HCT116 (cell line): ENCODE measurements around the gene TMEM106C. TPM values are rescaled to one million over a fixed set of nuclear protein-coding genes. Genes with fewer than 3 reads are reported as not detected.

ENCODE experiments used
- ATAC-seq: fragments of 200-7000 bp; cut with Tn5 transposase; 2 replicates; pipeline ENCODE4 v1.9.1; 2020; ENCODE audit warnings: mild to moderate bottlenecking, moderate library complexity
- BruUV-seq: library from RNA; stranded (reverse); fragments of 400-500 nt; replicated peaks from 2 replicates; lab custom pipeline; 2021; lab: Mats Ljungman, UMichigan
- CTCF ChIA-PET: fragments of 300-600 bp; sonication (Branson Sonifier 250); formaldehyde crosslinking; loops from one replicate; lab custom pipeline; 2021; ENCODE audit warnings: antibody characterized with exemption; lab: Charles Lee
- POLR2A ChIA-PET: fragments of 300-600, 350-600 bp; sonication (Branson Sonifier 250); formaldehyde crosslinking; loops from one replicate; lab custom pipeline; 2021; ENCODE audit warnings: antibody characterized with exemption; lab: Charles Lee
- RAD21 ChIA-PET, 2 experiments: fragments of 300-600 bp; sonication (Branson Sonifier 250); formaldehyde crosslinking; loops; one replicate each; lab custom pipeline; 2023; ENCODE audit warnings: low total read pairs in 2 of 2; ENCODE audit not compliant: uncharacterized antibody in 2 of 2, unreplicated experiment in 2 of 2, low non-redundant PET in 1 of 2; lab: Charles Lee
- DNase-seq: peaks from one replicate; pipeline ENCODE4 v3.0.0-alpha.2; 2010; ENCODE audit warnings: low read depth, low spot score
- H2AFZ ChIP-seq: fragments of 200-600 bp; shearing (Covaris generic), sonication (generic); 2 replicates; pipeline ENCODE4 v1.6.1; 2017; ENCODE audit warnings: low read depth, mixed run types, mixed read lengths, antibody characterized with exemption, low read length; ENCODE audit not compliant: poor library complexity, severe bottlenecking
- H3K27ac ChIP-seq: 2 replicates; pipeline ENCODE4 v1.5.1; 2012; ENCODE audit warnings: low read depth, low read length
- H3K27me3 ChIP-seq: fragments of 200-600 bp; sonication (generic); 2 replicates; pipeline ENCODE4 v1.6.1; 2016; ENCODE audit warnings: mixed run types, low read length, mixed read lengths; ENCODE audit not compliant: insufficient read depth
- H3K36me3 ChIP-seq, 2 experiments: fragments of 200-500 bp in 1 of 2; fragments of 200-600 bp in 1 of 2; sonication (Bioruptor generic) in 1 of 2; sonication (generic) in 1 of 2; 2 replicates each; pipeline versions ENCODE4 v1.5.1 to v1.6.1; 2014 to 2016; ENCODE audit warnings: low read length in 2 of 2, inconsistent platforms in 1 of 2, mixed read lengths in 1 of 2, mixed run types in 1 of 2; ENCODE audit not compliant: insufficient read depth in 2 of 2, control insufficient read depth in 1 of 2
- H3K4me1 ChIP-seq, 2 experiments: fragments of 200-600 bp in 1 of 2; sonication (generic) in 1 of 2; 2 replicates each; pipeline versions ENCODE4 v1.5.1 to v1.6.1; 2012 to 2017; ENCODE audit warnings: low read length in 2 of 2, inconsistent platforms in 1 of 2, mild to moderate bottlenecking in 1 of 2, mixed read lengths in 1 of 2, mixed run types in 1 of 2, moderate library complexity in 1 of 2; ENCODE audit not compliant: insufficient read depth in 2 of 2, control insufficient read depth in 1 of 2
- H3K4me2 ChIP-seq: fragments of 200-600 bp; sonication (generic); 2 replicates; pipeline ENCODE4 v1.6.1; 2017; ENCODE audit warnings: mixed run types, low read length, mixed read lengths
- H3K4me3 ChIP-seq, 2 experiments: fragments of 200-600 bp in 1 of 2; sonication (generic) in 1 of 2; replicated peaks in 1 of 2; 2 replicates each; pipeline ENCODE4 v1.5.1; 2011 to 2016; ENCODE audit warnings: low read length in 2 of 2, control low read depth in 1 of 2, low read depth in 1 of 2, mild to moderate bottlenecking in 1 of 2, mixed read lengths in 1 of 2, mixed run types in 1 of 2
- H3K79me2 ChIP-seq: fragments of 200-600 bp; sonication (generic); 2 replicates; pipeline ENCODE4 v1.6.1; 2017; ENCODE audit warnings: mild to moderate bottlenecking, mixed run types, low read length, moderate library complexity, mixed read lengths; ENCODE audit not compliant: insufficient read depth
- H3K9ac ChIP-seq: fragments of 200-600 bp; sonication (generic); 2 replicates; pipeline ENCODE4 v1.6.1; 2016; ENCODE audit warnings: low read length, mixed read lengths
- H3K9me2 ChIP-seq: fragments of 200-600 bp; sonication (generic), shearing (Covaris generic); 2 replicates; pipeline ENCODE4 v1.6.1; 2017; ENCODE audit warnings: mixed run types, mild to moderate bottlenecking, moderate library complexity; ENCODE audit not compliant: insufficient read depth
- H3K9me3 ChIP-seq, 2 experiments: fragments of 200-500 bp in 1 of 2; fragments of 200-600 bp in 1 of 2; sonication (Bioruptor generic) in 1 of 2; sonication (generic) in 1 of 2; 2 replicates each; pipeline ENCODE4 v1.6.1; 2014 to 2017; ENCODE audit warnings: low read length in 2 of 2, mixed read lengths in 2 of 2, inconsistent platforms in 1 of 2, low read depth in 1 of 2, mild to moderate bottlenecking in 1 of 2, mixed run types in 1 of 2, moderate library complexity in 1 of 2; ENCODE audit not compliant: control insufficient read depth in 1 of 2, insufficient read depth in 1 of 2
- H4K20me1 ChIP-seq: fragments of 200-600 bp; sonication (generic), shearing (Covaris generic); 2 replicates; pipeline ENCODE4 v1.6.1; 2017; ENCODE audit warnings: mixed run types, mild to moderate bottlenecking, moderate library complexity; ENCODE audit not compliant: insufficient read depth
- CBX3 ChIP-seq: IDR thresholded peaks from 2 replicates; pipeline ENCODE4 v1.6.1; 2012; ENCODE audit warnings: low read depth
- CEBPB ChIP-seq: IDR thresholded peaks from 2 replicates; pipeline ENCODE4 v1.6.1; 2012; ENCODE audit warnings: low read depth
- ELF1 ChIP-seq: IDR thresholded peaks from 2 replicates; pipeline ENCODE4 v1.6.1; 2012; ENCODE audit warnings: low read depth, borderline replicate concordance
- EZH2 ChIP-seq: fragments of 200-600 bp; sonication (generic); IDR thresholded peaks from 2 replicates; pipeline ENCODE4 v1.6.1; 2017; ENCODE audit warnings: antibody characterized with exemption, mixed run types
- JUND ChIP-seq: IDR thresholded peaks from 2 replicates; pipeline ENCODE4 v1.6.1; 2012
- POLR2A ChIP-seq: IDR thresholded peaks from 2 replicates; pipeline ENCODE4 v1.7.0; 2011; ENCODE audit warnings: borderline replicate concordance; ENCODE audit not compliant: insufficient read depth, insufficient read length; ENCODE audit errors: extremely low read depth
- SIN3A ChIP-seq: IDR thresholded peaks from 2 replicates; pipeline ENCODE4 v1.6.1; 2012; ENCODE audit warnings: low read depth
- SP1 ChIP-seq: IDR thresholded peaks from 2 replicates; pipeline ENCODE4 v1.6.1; 2012; ENCODE audit warnings: low read depth
- ZNF274 ChIP-seq: fragments of 200-500 bp; sonication (Bioruptor generic); IDR thresholded peaks from 2 replicates; pipeline ENCODE4 v1.6.1; 2014; ENCODE audit warnings: mild to moderate bottlenecking, low read depth, low read length, inconsistent platforms
- intact Hi-C: fragments of 100-400 bp; cut with micrococcal nuclease; formaldehyde crosslinking; loops from 2 replicates; pipeline ENCODE4 v1.10.0; 2022
- total RNA-seq: library from RNA; stranded (reverse); gene quantifications from one replicate; pipeline ENCODE4 v1.2.1, GENCODE V29; 2021; ENCODE audit not compliant: unreplicated experiment
- TF ChIP-seq, protein P1 (sequence below): IDR thresholded peaks from 2 replicates; pipeline ENCODE4 v1.6.1; 2011; ENCODE audit warnings: mild to moderate bottlenecking, low read length, moderate library complexity; ENCODE audit not compliant: insufficient replicate concordance; ENCODE audit errors: extremely low read depth
- TF ChIP-seq, protein P2 (sequence below): IDR thresholded peaks from 2 replicates; pipeline ENCODE4 v1.6.1; 2012
- TF ChIP-seq, protein P3 (sequence below): IDR thresholded peaks from 2 replicates; pipeline ENCODE4 v1.6.1; 2012

Gene TMEM106C
- total RNA-seq, 1 experiment from 2014 or later = 94.7 TPM

DNA sequence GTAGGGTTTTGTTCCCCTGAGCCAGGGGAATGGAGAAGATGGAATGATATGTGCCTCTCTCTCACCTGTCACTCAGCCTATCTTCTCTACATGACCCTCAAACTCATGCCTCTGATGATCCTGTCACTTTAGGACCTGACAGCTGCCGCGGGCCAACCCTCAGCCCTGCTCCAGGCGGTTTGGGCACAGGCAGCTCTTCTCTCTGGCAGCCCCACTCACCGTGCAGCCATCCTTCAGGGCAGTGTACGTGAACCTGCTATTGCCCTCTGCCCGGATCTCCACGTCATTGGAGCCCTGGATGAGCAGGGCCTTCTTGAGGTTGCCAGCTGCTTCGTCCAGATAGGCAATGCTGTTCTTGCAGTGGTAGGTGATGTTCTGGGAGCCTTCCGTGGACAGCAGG lies 10.5 kb downstream of the TMEM106C start:
- no peaks in the 10 kb centered on the region for H3K9me3 ChIP-seq
- H3K27me3 ChIP-seq = no peaks in the 10 kb centered on the region
- DNase-seq = no peak
- H4K20me1 ChIP-seq = no peaks in the 10 kb centered on the region
- RAD21 ChIA-PET = no interaction called here
- no TSS peak for BruUV-seq
- intact Hi-C loops = no loop called here
- POLR2A ChIA-PET = no interaction called here
- no peak for ATAC-seq
- H3K79me2 ChIP-seq = no peaks in the 10 kb centered on the region
- H3K9ac ChIP-seq = no peak overlapping the region
- no peaks in the 10 kb centered on the region for H3K4me1 ChIP-seq
- H3K36me3 ChIP-seq = no peaks in the 10 kb centered on the region; a peak in 1 of 4 replicates
- CTCF ChIA-PET = no interaction called here
- no peak for TF ChIP-seq SP1
- no peak for TF ChIP-seq EZH2
- TF ChIP-seq, protein P1, sequence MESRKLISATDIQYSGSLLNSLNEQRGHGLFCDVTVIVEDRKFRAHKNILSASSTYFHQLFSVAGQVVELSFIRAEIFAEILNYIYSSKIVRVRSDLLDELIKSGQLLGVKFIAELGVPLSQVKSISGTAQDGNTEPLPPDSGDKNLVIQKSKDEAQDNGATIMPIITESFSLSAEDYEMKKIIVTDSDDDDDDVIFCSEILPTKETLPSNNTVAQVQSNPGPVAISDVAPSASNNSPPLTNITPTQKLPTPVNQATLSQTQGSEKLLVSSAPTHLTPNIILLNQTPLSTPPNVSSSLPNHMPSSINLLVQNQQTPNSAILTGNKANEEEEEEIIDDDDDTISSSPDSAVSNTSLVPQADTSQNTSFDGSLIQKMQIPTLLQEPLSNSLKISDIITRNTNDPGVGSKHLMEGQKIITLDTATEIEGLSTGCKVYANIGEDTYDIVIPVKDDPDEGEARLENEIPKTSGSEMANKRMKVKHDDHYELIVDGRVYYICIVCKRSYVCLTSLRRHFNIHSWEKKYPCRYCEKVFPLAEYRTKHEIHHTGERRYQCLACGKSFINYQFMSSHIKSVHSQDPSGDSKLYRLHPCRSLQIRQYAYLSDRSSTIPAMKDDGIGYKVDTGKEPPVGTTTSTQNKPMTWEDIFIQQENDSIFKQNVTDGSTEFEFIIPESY = no peak
- TF ChIP-seq POLR2A = no peak
- TF ChIP-seq ZNF274 = no peak
- no peaks in the 10 kb centered on the region for H3K9me2 ChIP-seq
- H3K27ac ChIP-seq = no peak overlapping the region
- no peak overlapping the region for H2AFZ ChIP-seq
- no peak overlapping the region for H3K4me3 ChIP-seq
- no peak overlapping the region for H3K4me2 ChIP-seq

DNA sequence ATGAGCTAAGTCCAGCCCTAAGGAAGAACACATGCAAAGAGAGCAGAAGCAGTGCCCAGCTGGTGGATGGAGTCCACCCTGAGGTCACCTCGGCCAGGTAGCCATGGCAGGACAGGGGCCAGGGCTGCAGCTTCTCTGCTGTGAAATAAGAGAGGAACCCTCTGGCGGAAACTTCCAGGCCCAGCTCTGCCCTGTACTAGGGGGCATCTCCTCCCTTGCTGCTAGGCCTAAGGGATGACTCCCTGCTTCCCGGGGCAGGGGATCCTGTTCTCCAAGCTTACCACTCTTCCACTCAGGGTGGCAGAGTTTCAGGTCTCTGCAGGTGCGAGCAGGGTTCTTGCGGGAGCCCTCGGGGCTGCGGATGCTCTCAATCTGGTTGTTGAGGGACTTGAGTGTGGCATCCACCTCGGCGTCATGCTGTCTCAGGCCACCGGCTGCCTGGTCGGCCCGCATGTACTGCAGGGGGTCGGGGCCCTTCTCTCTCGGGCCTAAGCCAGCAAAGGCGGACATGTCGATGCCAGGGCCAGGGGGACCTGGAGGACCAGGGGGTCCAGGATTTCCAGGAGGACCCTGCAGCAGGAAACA lies 11.7 kb downstream of the TMEM106C start:
- RAD21 ChIA-PET = no interaction called here
- no peak for DNase-seq
- no peak overlapping the region for H3K27ac ChIP-seq
- TF ChIP-seq ELF1 = no peak
- TF ChIP-seq CBX3 = no peak
- TF ChIP-seq CEBPB = no peak
- TF ChIP-seq, protein P2, sequence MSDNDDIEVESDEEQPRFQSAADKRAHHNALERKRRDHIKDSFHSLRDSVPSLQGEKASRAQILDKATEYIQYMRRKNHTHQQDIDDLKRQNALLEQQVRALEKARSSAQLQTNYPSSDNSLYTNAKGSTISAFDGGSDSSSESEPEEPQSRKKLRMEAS = no peak
- TF ChIP-seq SIN3A = no peak
- TF ChIP-seq JUND = no peak
- TF ChIP-seq, protein P1 = no peak
- TF ChIP-seq, protein P3, sequence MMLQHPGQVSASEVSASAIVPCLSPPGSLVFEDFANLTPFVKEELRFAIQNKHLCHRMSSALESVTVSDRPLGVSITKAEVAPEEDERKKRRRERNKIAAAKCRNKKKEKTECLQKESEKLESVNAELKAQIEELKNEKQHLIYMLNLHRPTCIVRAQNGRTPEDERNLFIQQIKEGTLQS = no peak

More for the DNA sequence above, 11.7 kb downstream of the TMEM106C start:
- Histone ChIP-seq H3K4me3 (no peak overlapping the region), H3K27me3 (no peaks in the 10 kb centered on the region), H4K20me1 (no peaks in the 10 kb centered on the region), H3K4me2 (no peak overlapping the region), H2AFZ (no peak overlapping the region), H3K4me1 (no peaks in the 10 kb centered on the region), H3K9me2 (no peaks in the 10 kb centered on the region), H3K9ac (no peak overlapping the region), H3K36me3 (no peaks in the 10 kb centered on the region; a peak in 1 of 4 replicates), H3K9me3 (no peaks in the 10 kb centered on the region), H3K79me2 (no peaks in the 10 kb centered on the region)
- no TSS peak for BruUV-seq
- ATAC-seq = no peak
- intact Hi-C loops = no loop called here
- CTCF ChIA-PET = interaction anchor here (2.6 kb wide), 1 partner anchor 12 kb away, joined by 7 read pairs; the partner anchor contains the start of gene TMEM106C
- POLR2A ChIA-PET = no interaction called here
